Astrocyte of the cerebellum (primary cell): ENCODE data around the gene EBF4.

Source experiments
- DNase-seq: peaks from one replicate; pipeline ENCODE4 v3.0.0-alpha.2; 2011; ENCODE audit warnings: low read depth
- H3K4me3 ChIP-seq: 2 replicates; pipeline ENCODE4 v1.5.1; 2011; ENCODE audit warnings: mild to moderate bottlenecking, low read depth, low read length, moderate library complexity
- CTCF ChIP-seq: IDR thresholded peaks from 2 replicates; pipeline ENCODE4 v1.5.1; 2012; ENCODE audit warnings: low read length, low read depth, moderate library complexity, mild to moderate bottlenecking; ENCODE audit errors: missing control alignments
- in situ Hi-C: cut with HindIII; loops from 2 replicates; pipeline ENCODE4 v1.10.0; 2017; ENCODE audit warnings: low sequenced_read_pairs

EBF4 gene

GRCh38 chr20:2658414-2659354, 33.9 kb upstream of the EBF4 start:
- in situ Hi-C loops = no loop called here
- TF ChIP-seq CTCF = no peak
- H3K4me3 ChIP-seq = no peak overlapping the region
- no peak for DNase-seq

DNA sequence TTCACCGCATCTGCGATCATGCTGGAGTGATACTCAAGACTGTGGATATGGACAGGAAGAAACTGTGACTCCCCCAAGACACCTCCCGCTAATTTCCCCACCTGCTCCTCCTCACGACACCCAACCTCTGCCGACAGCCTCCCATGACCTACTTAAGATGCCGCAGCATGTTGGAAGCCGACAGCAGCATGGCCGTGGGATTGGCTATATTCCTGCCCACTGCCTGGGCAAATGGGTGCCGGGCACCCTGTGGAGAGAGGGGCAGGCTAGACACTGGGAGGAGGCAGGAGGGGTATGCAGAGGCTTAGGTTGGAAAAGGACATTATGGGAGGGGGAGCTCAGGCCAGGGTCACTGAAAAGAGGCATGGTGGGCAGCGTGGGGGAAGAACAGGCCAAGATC, 33.0 kb upstream of the EBF4 start:
- DNase-seq = no peak
- in situ Hi-C loops = no loop called here

GRCh38 chr20:2663364-2663886, 29.2 kb upstream of the EBF4 start:
- TF ChIP-seq CTCF = no peak
- peak overlapping the region; percentile 98 for H3K4me3 ChIP-seq
- no peak for DNase-seq
- in situ Hi-C loops = no loop called here

More for the DNA sequence above, 33.0 kb upstream of the EBF4 start:
- TF ChIP-seq CTCF = no peak
- H3K4me3 ChIP-seq = no peak overlapping the region

- H3K4me3 ChIP-seq = peak within 1 kb of the TSS; percentile 98
- in situ Hi-C loops = no loop called here
Measured at GRCh38 chr20:2663887-2664719, 28.5 kb upstream of the EBF4 start, which contains the start of gene IDH3B. Gene IDH3B (minus strand): TSS chr20:2664216. CDS start chr20:2664188, 28 bp downstream.

DNA sequence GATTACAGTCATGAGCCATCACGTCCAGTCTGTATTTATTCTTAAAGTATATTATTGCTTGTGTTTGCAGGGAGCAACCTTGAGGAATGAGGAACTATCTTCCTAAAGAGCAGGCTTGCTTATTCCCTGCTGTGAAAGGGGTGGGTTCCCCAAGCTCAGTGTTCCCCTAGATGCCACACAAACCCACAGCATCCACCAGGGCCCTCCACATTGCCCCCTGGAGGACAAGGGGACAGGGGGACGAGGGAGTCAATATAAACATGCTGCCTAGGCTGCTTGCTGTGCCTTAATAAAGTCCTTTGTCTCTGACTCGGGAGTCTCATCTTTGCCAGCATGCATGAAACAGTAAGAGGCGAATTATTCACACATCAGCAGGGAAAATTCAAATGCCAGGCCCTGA, 20.6 kb upstream of the EBF4 start:
- no peak overlapping the region for H3K4me3 ChIP-seq
- in situ Hi-C loops = no loop called here
- DNase-seq = no peak
- TF ChIP-seq CTCF = peak; percentile 21

More at GRCh38 chr20:2663887-2664719, 28.5 kb upstream of the EBF4 start, which contains the start of gene IDH3B:
- DNase-seq = peak; percentile 80
- TF ChIP-seq CTCF = no peak

DNA sequence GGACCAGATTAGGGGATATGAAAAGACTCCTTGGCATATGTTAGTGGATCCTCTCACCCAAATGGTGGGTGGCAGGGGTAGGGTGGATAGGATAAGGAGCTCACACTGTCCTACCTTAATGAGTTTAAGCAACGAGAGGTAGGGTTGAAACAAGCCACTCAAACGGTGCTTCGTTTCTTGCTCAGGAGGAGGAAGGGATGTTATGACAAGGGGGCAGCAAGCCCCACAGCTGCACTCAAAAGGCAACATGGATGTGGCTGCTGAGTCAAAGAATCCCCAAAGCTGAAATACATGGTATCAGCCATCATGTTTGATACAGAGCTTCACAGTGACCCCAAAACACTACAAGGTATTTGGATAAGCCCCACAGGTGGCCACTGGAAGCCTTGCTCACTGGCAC, 20.1 kb upstream of the EBF4 start:
- no peak for TF ChIP-seq CTCF
- in situ Hi-C loops = no loop called here
- DNase-seq = no peak
- H3K4me3 ChIP-seq = no peak overlapping the region
